Smooth muscle cell (in vitro differentiated cells): ENCODE results near the gene KRT3. TPM values are rescaled to one million over a fixed set of nuclear protein-coding genes. Genes with fewer than 3 reads are reported as not detected.

Experiments
- DNase-seq: peaks from one replicate; lab custom pipeline; 2025; ENCODE audit not compliant: unreplicated experiment; lab: John Stamatoyannopoulos, UW
- H2AFZ ChIP-seq: fragments of 200-600 bp; sonication (generic); 2 replicates; pipeline ENCODE4 v1.6.0; 2016; ENCODE audit warnings: antibody characterized with exemption, low read depth, mild to moderate bottlenecking
- H3F3A ChIP-seq: fragments of 200-600 bp; sonication (generic); 2 replicates; pipeline ENCODE4 v1.6.0; 2017; ENCODE audit warnings: antibody characterized with exemption, low read depth
- H3K27ac ChIP-seq: fragments of 200-600 bp; sonication (generic); 2 replicates; pipeline ENCODE4 v1.5.1; 2016; ENCODE audit warnings: low read depth, mild to moderate bottlenecking
- H3K27me3 ChIP-seq: fragments of 200-600 bp; sonication (generic); 2 replicates; pipeline ENCODE4 v1.6.1; 2016; ENCODE audit warnings: low read depth, mild to moderate bottlenecking
- H3K36me3 ChIP-seq: fragments of 200-600 bp; sonication (generic); 2 replicates; pipeline ENCODE4 v1.5.1; 2016; ENCODE audit warnings: low read depth
- H3K4me1 ChIP-seq: fragments of 200-600 bp; sonication (generic); 2 replicates; pipeline ENCODE4 v1.5.1; 2016; ENCODE audit warnings: low read depth
- H3K4me2 ChIP-seq: fragments of 200-600 bp; sonication (generic); 2 replicates; pipeline ENCODE4 v1.6.0; 2016; ENCODE audit warnings: mild to moderate bottlenecking
- H3K4me3 ChIP-seq: fragments of 200-600 bp; sonication (generic); 2 replicates; pipeline ENCODE4 v1.5.1; 2016; ENCODE audit warnings: mild to moderate bottlenecking
- H3K79me2 ChIP-seq: fragments of 200-600 bp; sonication (generic); 2 replicates; pipeline ENCODE4 v1.6.0; 2016; ENCODE audit warnings: low read depth, mild to moderate bottlenecking
- H3K9ac ChIP-seq: fragments of 200-600 bp; sonication (generic); 2 replicates; pipeline ENCODE4 v1.6.0; 2016; ENCODE audit warnings: low read depth
- H3K9me3 ChIP-seq: fragments of 200-600 bp; sonication (generic); replicated peaks from 2 replicates; pipeline ENCODE4 v1.5.1; 2016; ENCODE audit warnings: low read depth
- H4K20me1 ChIP-seq: fragments of 200-600 bp; sonication (generic); 2 replicates; pipeline ENCODE4 v1.6.0; 2016; ENCODE audit warnings: low read depth
- CTCF ChIP-seq: fragments of 200-600 bp; sonication (generic); IDR thresholded peaks from 2 replicates; pipeline ENCODE4 v1.5.1; 2017; ENCODE audit warnings: borderline replicate concordance, mild to moderate bottlenecking, antibody characterized with exemption; ENCODE audit not compliant: insufficient read depth, poor library complexity, severe bottlenecking
- WGBS: methylation state at CpG from one replicate; pipeline ENCODE4 v1.1.7; 2016; ENCODE audit warnings: low lambda C conversion rate; 5-methylcytosine and 5-hydroxymethylcytosine counted together
- polyA plus RNA-seq: library from polyadenylated mRNA; unstranded; fragments of >200 nt; fragmentation: Nextera tagmentation; extraction: Ambion mirVana; gene quantifications from 2 replicates; pipeline ENCODE4 v1.2.1, GENCODE V29; 2016
- total RNA-seq: library from RNA; depleted of rRNA; stranded (reverse); fragments of >200 nt; gene quantifications from 2 replicates; pipeline ENCODE4 v1.2.3, GENCODE V29; 2014

The KRT3 gene
- total and polyA plus RNA-seq, 2 experiments from 2014 or later: not detected

- Histone ChIP-seq H3K9me3 (no peaks in the 10 kb centered on the region), H3K4me1 (no peaks in the 10 kb centered on the region), H3K4me2 (no peak overlapping the region), H4K20me1 (no peaks in the 10 kb centered on the region), H2AFZ (no peak overlapping the region), H3F3A (no peaks in the 10 kb centered on the region), H3K79me2 (no peaks in the 10 kb centered on the region), H3K9ac (no peak overlapping the region), H3K4me3 (no peak overlapping the region), H3K36me3 (no peaks in the 10 kb centered on the region), H3K27ac (no peak overlapping the region), H3K27me3 (peaks cover 32% of the 10 kb centered on the region)
- DNase-seq: no peak
- no peak for TF ChIP-seq CTCF
- 88% methylated on average over 6 of the region's 6 CpGs for WGBS
Observed at GRCh38 chr12:52771088-52771487, 24.8 kb downstream of the KRT3 start.

- Histone ChIP-seq H3F3A (no peaks in the 10 kb centered on the region), H3K4me2 (no peak overlapping the region), H3K4me1 (no peaks in the 10 kb centered on the region), H3K36me3 (no peaks in the 10 kb centered on the region), H3K79me2 (no peaks in the 10 kb centered on the region), H4K20me1 (no peaks in the 10 kb centered on the region), H2AFZ (no peak overlapping the region), H3K27ac (no peak overlapping the region), H3K9ac (no peak overlapping the region), H3K27me3 (peaks cover 20% of the 10 kb centered on the region), H3K9me3 (no peaks in the 10 kb centered on the region), H3K4me3 (no peak overlapping the region)
- TF ChIP-seq CTCF: no peak
- no peak for DNase-seq
Observed at GRCh38 chr12:52769946-52770345, 26.0 kb downstream of the KRT3 start.

GRCh38 chr12:52769354-52769753 is 26.6 kb downstream of the KRT3 start:
- no peaks in the 10 kb centered on the region for H3K36me3 ChIP-seq
- H2AFZ ChIP-seq: no peak overlapping the region
- H3K9me3 ChIP-seq: no peaks in the 10 kb centered on the region
- H4K20me1 ChIP-seq: no peaks in the 10 kb centered on the region
- H3K27me3 ChIP-seq: peaks cover 16% of the 10 kb centered on the region
- no peak overlapping the region for H3K9ac ChIP-seq
- no peak overlapping the region for H3K4me3 ChIP-seq
- H3K4me1 ChIP-seq: no peaks in the 10 kb centered on the region
- 66% methylated on average over 3 of the region's 3 CpGs for WGBS
- no peak for TF ChIP-seq CTCF
- no peak overlapping the region for H3K4me2 ChIP-seq
- H3K79me2 ChIP-seq: no peaks in the 10 kb centered on the region
- no peak overlapping the region for H3K27ac ChIP-seq
- no peak for DNase-seq
- H3F3A ChIP-seq: no peaks in the 10 kb centered on the region

GRCh38 chr12:52768479-52769200 is 27.3 kb downstream of the KRT3 start:
- no peak overlapping the region for H2AFZ ChIP-seq
- H3K4me2 ChIP-seq: no peak overlapping the region
- no peaks in the 10 kb centered on the region for H3K9me3 ChIP-seq
- TF ChIP-seq CTCF: no peak
- H3F3A ChIP-seq: no peaks in the 10 kb centered on the region
- no peak for DNase-seq
- peaks cover 11% of the 10 kb centered on the region for H3K27me3 ChIP-seq
- H3K9ac ChIP-seq: no peak overlapping the region
- no peaks in the 10 kb centered on the region for H3K4me1 ChIP-seq
- 89% methylated on average over 10 of the region's 10 CpGs for WGBS
- H4K20me1 ChIP-seq: no peaks in the 10 kb centered on the region
- H3K79me2 ChIP-seq: no peaks in the 10 kb centered on the region
- no peaks in the 10 kb centered on the region for H3K36me3 ChIP-seq
- H3K27ac ChIP-seq: no peak overlapping the region
- no peak overlapping the region for H3K4me3 ChIP-seq
